T47D (cell line): Measurements from ENCODE around the gene SAMD13.

Source experiments
- DNase-seq, 2 experiments: peaks; one replicate each; pipeline versions ENCODE4 v3.0.0 to v3.0.0-alpha.2; 2011 to 2012; ENCODE audit warnings: low read depth in 1 of 2, low spot score in 1 of 2
- JUND ChIP-seq: IDR thresholded peaks from 2 replicates; pipeline ENCODE4 v1.6.1; 2012; ENCODE audit warnings: low read depth
- in situ Hi-C: cut with HindIII; loops from 2 replicates; pipeline ENCODE4 v1.10.0; 2016; ENCODE audit warnings: low sequenced_read_pairs, low pct_unique_long_range_greater_than_20kb

Gene SAMD13

GRCh38 chr1:84398175-84399155 is 97.0 kb downstream of the SAMD13 start, which contains the start of gene DNASE2B:
TSS of gene DNASE2B (plus strand) at chr1:84398484. CDS start at chr1:84398565, 81 bp downstream.
- DNase-seq: no peak
- no peak for TF ChIP-seq JUND
- in situ Hi-C loops: no loop called here
